ENCODE results near the gene C16orf54.
"Not testable (repeated sequence)": the region's sequence is repeated elsewhere in the genome, so short reads cannot be mapped to it uniquely, and the experiment has no call there.

Gene C16orf54, protein sequence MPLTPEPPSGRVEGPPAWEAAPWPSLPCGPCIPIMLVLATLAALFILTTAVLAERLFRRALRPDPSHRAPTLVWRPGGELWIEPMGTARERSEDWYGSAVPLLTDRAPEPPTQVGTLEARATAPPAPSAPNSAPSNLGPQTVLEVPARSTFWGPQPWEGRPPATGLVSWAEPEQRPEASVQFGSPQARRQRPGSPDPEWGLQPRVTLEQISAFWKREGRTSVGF

DNA sequence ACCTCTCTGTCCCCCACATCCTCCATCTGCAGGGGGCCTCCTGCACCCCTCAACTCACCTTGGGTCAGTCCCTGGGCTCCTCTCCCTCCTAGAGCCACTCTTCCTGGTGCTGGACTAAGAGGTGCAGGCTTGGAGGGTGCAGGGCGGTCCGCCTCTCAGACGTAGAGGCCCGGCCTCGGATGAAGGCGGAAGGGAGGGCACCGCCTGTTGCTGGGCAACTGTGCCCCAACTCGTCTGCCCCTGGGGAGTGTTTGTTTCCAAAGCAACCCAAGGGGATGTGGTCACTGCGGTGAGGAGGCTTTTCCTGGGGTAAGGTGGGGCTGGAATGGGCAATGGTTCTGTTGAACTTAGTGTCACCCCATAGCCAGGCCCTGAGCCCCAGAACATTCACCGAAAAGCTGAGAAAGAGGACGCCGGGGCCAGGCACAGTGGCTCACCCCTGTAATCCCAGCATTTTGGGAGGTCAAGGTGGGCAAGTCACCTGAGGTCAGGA, at the start of gene C16orf54:
Gene C16orf54, minus strand, starts transcription at position 138 of the 493 bp plus-strand sequence. CDS start 1,039 bp downstream, outside the sequence.
- Histone ChIP-seq H3K4me3 (ENCODE audit: low read depth, low read length) (no peak within 1 kb of the TSS), H3K27ac (no peak within 1 kb of the TSS), H3K36me3 (replicated peaks) (no peaks in the 10 kb centered on the region), H3K27me3 (replicated peaks) (peaks cover 3% of the 10 kb centered on the region)
- TF ChIP-seq, protein P1, sequence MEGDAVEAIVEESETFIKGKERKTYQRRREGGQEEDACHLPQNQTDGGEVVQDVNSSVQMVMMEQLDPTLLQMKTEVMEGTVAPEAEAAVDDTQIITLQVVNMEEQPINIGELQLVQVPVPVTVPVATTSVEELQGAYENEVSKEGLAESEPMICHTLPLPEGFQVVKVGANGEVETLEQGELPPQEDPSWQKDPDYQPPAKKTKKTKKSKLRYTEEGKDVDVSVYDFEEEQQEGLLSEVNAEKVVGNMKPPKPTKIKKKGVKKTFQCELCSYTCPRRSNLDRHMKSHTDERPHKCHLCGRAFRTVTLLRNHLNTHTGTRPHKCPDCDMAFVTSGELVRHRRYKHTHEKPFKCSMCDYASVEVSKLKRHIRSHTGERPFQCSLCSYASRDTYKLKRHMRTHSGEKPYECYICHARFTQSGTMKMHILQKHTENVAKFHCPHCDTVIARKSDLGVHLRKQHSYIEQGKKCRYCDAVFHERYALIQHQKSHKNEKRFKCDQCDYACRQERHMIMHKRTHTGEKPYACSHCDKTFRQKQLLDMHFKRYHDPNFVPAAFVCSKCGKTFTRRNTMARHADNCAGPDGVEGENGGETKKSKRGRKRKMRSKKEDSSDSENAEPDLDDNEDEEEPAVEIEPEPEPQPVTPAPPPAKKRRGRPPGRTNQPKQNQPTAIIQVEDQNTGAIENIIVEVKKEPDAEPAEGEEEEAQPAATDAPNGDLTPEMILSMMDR (IDR thresholded peaks at IDR 0.05; ENCODE audit: low read depth, low read length, missing control alignments): no peak
- DNase-seq: no peak
- in situ Hi-C loops (cut with HindIII; ENCODE audit: low pct_ligation_motif_present, low sequenced_read_pairs): no loop called here

DNA sequence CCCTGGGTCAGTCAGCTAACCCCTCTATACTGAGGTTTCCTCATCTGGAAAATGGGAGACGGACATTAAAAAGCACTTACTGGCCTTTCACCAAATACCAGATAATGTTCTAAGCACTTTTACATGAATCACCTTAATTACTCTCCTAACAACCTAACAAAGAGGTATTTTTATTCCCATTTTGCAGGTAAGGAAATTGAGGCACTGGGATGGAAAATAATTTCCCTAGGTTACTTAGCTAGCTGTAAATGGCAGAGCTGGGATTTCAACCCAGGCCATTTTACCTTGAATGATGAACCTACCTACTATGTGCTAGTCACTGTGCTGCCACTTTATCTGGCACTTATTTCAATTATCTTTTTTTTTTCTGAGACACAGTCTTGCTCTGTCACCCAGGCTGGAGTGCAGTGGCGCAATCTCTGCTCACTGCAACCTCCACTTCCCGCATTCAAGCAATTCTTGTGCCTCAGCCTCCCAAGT, 48.5 kb upstream of the C16orf54 start:
- TF ChIP-seq, protein P1 (IDR thresholded peaks at IDR 0.05; ENCODE audit: low read depth, low read length, missing control alignments): no peak
- in situ Hi-C loops (cut with HindIII; ENCODE audit: low pct_ligation_motif_present, low sequenced_read_pairs): no loop called here
- Histone ChIP-seq H3K4me3 (ENCODE audit: low read depth, low read length) (no peak overlapping the region), H3K27me3 (replicated peaks) (no peaks in the 10 kb centered on the region), H3K36me3 (replicated peaks) (peaks cover 7% of the 10 kb centered on the region), H3K27ac (no peak overlapping the region)
- DNase-seq: no peak

DNA sequence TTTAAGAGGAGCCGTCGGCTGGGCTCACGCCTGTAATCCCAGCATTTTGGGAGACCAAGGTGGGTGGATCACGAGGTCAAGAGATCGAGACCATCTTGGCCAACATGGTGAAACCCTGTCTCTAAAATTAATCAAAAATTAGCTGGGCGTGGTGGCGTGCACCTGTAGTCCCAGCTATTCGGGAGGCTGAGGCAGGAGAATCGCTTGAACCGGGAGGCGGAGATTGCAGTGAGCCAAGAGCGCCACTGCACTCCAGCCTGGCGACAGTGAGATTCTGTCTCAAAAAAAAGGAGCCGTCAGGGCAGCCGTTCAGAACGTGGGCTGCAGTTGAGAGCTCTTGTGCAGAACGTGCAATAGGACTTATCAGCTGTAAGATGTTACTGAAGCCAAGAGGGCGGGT, 47.4 kb upstream of the C16orf54 start:
- DNase-seq; H3K36me3 ChIP-seq (replicated peaks); H3K4me3 ChIP-seq (ENCODE audit: low read depth, low read length); in situ Hi-C loops (cut with HindIII; ENCODE audit: low pct_ligation_motif_present, low sequenced_read_pairs); H3K27ac ChIP-seq; H3K27me3 ChIP-seq (replicated peaks): not testable (repeated sequence)

DNA sequence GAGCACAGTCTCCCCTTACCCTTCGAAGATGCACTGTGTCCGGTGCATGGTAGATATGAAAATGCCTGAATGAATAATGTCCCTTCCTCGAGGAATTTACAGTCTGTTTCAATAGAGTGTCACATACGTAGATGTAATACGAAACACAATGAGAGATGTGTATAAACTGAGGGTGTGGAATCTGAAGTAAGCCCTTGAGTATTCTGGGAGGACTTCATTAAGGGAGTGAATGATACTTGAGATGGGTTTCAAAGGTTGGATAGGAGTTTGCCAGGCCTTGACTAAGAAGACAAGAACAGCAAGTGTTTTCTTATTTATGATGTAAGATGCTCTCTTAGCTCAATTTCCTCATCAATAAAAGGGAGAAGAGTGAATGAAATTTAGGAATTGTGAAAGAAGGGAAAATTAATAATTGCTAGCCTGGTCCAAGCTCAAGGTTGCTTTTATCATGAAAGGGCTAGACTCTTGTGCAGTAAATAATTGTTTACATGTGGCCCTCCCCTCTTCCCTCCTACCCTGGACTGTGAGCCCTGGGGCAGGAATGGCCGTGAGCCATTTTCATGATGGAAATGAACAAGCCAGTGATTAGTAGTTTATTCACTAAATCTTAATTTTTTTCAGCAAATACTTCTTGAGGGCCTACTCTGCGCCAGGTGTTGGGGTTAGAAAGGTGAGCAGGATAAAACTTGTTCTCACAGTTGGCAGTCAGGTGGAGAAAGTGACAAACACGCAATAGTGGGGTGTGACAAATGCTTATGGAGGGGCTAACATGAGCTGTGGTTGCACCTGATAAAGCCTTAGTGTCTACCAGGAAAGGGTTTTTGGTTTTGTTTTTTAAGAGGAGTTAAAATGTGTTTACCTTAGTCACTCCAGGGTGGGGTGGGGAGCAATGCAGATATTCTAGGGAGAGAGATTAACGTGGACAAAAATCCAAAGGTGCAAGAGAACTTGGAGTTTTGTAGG, 46.3 kb upstream of the C16orf54 start:
- no peaks in the 10 kb centered on the region for H3K27me3 ChIP-seq (replicated peaks)
- no peaks in the 10 kb centered on the region for H3K36me3 ChIP-seq (replicated peaks)
- in situ Hi-C loops (cut with HindIII; ENCODE audit: low pct_ligation_motif_present, low sequenced_read_pairs): no loop called here
- TF ChIP-seq, protein P1 (IDR thresholded peaks at IDR 0.05; ENCODE audit: low read depth, low read length, missing control alignments): no peak
- DNase-seq: no peak
- H3K4me3 ChIP-seq (ENCODE audit: low read depth, low read length): peak overlapping the region; percentile 91
- no peak overlapping the region for H3K27ac ChIP-seq

DNA sequence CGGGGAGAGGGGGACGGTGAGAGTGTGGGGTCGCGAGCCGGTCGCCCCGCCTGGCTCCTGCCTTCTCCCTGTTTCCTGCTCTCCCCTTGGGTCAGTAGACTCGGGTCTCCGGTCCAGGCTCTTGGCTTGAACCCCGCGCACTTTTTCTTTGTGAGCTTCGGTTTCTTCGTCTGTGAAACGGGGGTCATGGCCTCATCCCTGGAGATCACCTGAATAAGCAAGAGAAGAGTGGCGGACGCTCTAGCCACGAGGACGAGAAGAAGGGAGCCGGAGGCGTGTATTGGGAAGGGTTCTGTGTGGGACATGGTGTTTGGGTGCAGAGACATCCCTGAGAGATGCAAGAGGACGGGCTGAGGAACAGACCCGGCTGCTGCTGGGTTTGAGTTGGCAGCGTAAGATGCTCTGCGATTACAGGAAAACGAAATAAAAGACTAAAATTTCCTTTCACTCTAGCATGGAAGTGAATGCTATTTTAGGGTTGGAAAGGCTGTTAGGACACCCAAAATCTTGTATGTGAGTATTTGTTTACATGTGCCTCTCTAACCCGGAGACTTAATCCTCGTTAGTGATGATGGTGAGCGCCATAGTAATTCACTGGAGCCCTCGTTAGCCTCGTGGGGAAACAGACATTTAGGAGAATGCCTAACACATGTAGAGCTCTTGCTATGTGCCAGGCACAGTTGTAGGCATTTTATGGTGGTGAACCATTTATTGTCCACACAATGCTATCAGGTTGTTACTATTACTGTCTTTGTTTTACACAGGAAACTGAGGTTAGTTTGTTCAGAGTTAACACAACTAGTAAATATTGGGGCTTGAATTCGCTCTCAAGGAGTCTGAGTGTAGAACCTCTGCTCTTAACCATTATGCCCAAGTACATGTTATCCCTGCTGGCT, 45.4 kb upstream of the C16orf54 start:
- TF ChIP-seq, protein P1 (IDR thresholded peaks at IDR 0.05; ENCODE audit: low read depth, low read length, missing control alignments): no peak
- peak overlapping the region; percentile 91 for H3K4me3 ChIP-seq (ENCODE audit: low read depth, low read length)
- DNase-seq: no peak
- no peak overlapping the region for H3K27ac ChIP-seq
- no peaks in the 10 kb centered on the region for H3K27me3 ChIP-seq (replicated peaks)
- no peaks in the 10 kb centered on the region for H3K36me3 ChIP-seq (replicated peaks)
- in situ Hi-C loops (cut with HindIII; ENCODE audit: low pct_ligation_motif_present, low sequenced_read_pairs): no loop called here

Data from brain microvascular endothelial cell (primary cell).